SK-N-SH (cell line): ENCODE data around the gene RANBP9. TPM values are rescaled to one million over a fixed set of nuclear protein-coding genes. Genes with fewer than 3 reads are reported as not detected.
A peak's percentile ranks its signal among the peaks of the same experiment; 100 is the strongest.

ENCODE experiments used
- CTCF ChIA-PET: fragments of 300-600, 350-600 bp; formaldehyde crosslinking; extraction: SDS; loops from one replicate; lab custom pipeline; 2021; lab: Yijun Ruan, JAX
- POLR2A ChIA-PET: fragments of 350-600 bp; sonication (Branson Sonifier 250); formaldehyde crosslinking; extraction: SDS; loops from one replicate; lab custom pipeline; 2020; ENCODE audit warnings: antibody characterized with exemption, inconsistent platforms; lab: Yijun Ruan, JAX
- DNase-seq: peaks from one replicate; pipeline ENCODE4 v3.0.0; 2012
- H2AFZ ChIP-seq: fragments of 200-600 bp; sonication (generic); 2 replicates; pipeline ENCODE4 v1.8.1; 2016; ENCODE audit warnings: antibody characterized with exemption, mild to moderate bottlenecking, low read depth
- H3F3A ChIP-seq: fragments of 200-600 bp; sonication (generic); replicated peaks from 2 replicates; pipeline ENCODE3; 2016; ENCODE audit warnings: antibody characterized with exemption, mild to moderate bottlenecking; ENCODE audit not compliant: insufficient read depth
- H3K27ac ChIP-seq, 2 experiments: fragments of 200-500 bp in 1 of 2; fragments of 200-600 bp in 1 of 2; sonication (Bioruptor generic) in 1 of 2; sonication (generic), shearing (Covaris generic) in 1 of 2; 2 replicates each; pipeline versions ENCODE4 v1.5.1 to v1.6.1; 2014 to 2016; ENCODE audit warnings: low read depth in 2 of 2, inconsistent platforms in 1 of 2, low read length in 1 of 2, mild to moderate bottlenecking in 1 of 2, mixed read lengths in 1 of 2
- H3K27me3 ChIP-seq: fragments of 200-600 bp; sonication (generic), shearing (Covaris generic); 2 replicates; pipeline ENCODE4 v1.6.1; 2016; ENCODE audit warnings: mixed run types; ENCODE audit not compliant: insufficient read depth
- H3K36me3 ChIP-seq, 2 experiments: fragments of 200-500 bp in 1 of 2; fragments of 200-600 bp in 1 of 2; sonication (Bioruptor generic) in 1 of 2; sonication (generic) in 1 of 2; replicated peaks in 1 of 2; 2 replicates each; pipeline versions ENCODE3 to v1.5.1; 2014 to 2016; ENCODE audit warnings: low read length in 1 of 2, mild to moderate bottlenecking in 1 of 2; ENCODE audit not compliant: insufficient read depth in 2 of 2, control insufficient read depth in 1 of 2
- H3K4me1 ChIP-seq, 2 experiments: fragments of 200-500 bp in 1 of 2; fragments of 200-600 bp in 1 of 2; sonication (Bioruptor generic) in 1 of 2; sonication (generic), shearing (Covaris generic) in 1 of 2; 2 replicates each; pipeline versions ENCODE4 v1.5.1 to v1.6.1; 2014 to 2016; ENCODE audit warnings: low read depth in 1 of 2, low read length in 1 of 2, mixed run types in 1 of 2; ENCODE audit not compliant: insufficient read depth in 2 of 2, control insufficient read depth in 1 of 2
- H3K4me2 ChIP-seq: fragments of 200-600 bp; sonication (generic), shearing (Covaris generic); 2 replicates; pipeline ENCODE4 v1.6.1; 2017; ENCODE audit warnings: mixed run types
- H3K4me3 ChIP-seq, 2 experiments: fragments of 200-500 bp in 1 of 2; fragments of 200-600 bp in 1 of 2; sonication (Bioruptor generic) in 1 of 2; sonication (generic), shearing (Covaris generic) in 1 of 2; 2 replicates each; pipeline versions ENCODE4 v1.5.1 to v1.8.1; 2014 to 2016; ENCODE audit warnings: low read depth in 2 of 2, inconsistent platforms in 1 of 2, low read length in 1 of 2, mild to moderate bottlenecking in 1 of 2, mixed read lengths in 1 of 2, moderate library complexity in 1 of 2
- H3K79me2 ChIP-seq: fragments of 200-600 bp; sonication (generic); 2 replicates; pipeline ENCODE4 v1.8.1; 2017; ENCODE audit warnings: mild to moderate bottlenecking; ENCODE audit not compliant: insufficient read depth
- H3K9ac ChIP-seq: fragments of 200-600 bp; sonication (generic); 2 replicates; pipeline ENCODE4 v1.6.1; 2017; ENCODE audit warnings: mixed run types
- H3K9me2 ChIP-seq: fragments of 200-600 bp; sonication (generic); 2 replicates; pipeline ENCODE4 v1.6.1; 2017; ENCODE audit warnings: mixed run types
- H3K9me3 ChIP-seq: fragments of 200-600 bp; sonication (generic); 2 replicates; pipeline ENCODE4 v1.6.1; 2017; ENCODE audit warnings: mixed run types, mild to moderate bottlenecking, moderate library complexity
- H4K20me1 ChIP-seq: fragments of 200-600 bp; sonication (generic); 2 replicates; pipeline ENCODE4 v1.6.1; 2017; ENCODE audit warnings: mild to moderate bottlenecking, mixed run types; ENCODE audit not compliant: insufficient read depth
- CHD2 ChIP-seq: fragments of 150-350 bp; IDR thresholded peaks from 2 replicates; pipeline ENCODE4 v1.6.1; 2018; ENCODE audit warnings: low read length; ENCODE audit not compliant: partially characterized antibody
- ELF1 ChIP-seq: IDR thresholded peaks from 2 replicates; pipeline ENCODE4 v1.4.0; 2012
- EP300 ChIP-seq, 2 experiments: IDR thresholded peaks; 2 replicates each; pipeline versions ENCODE4 v1.4.0 to v1.6.1; 2012; ENCODE audit warnings: borderline replicate concordance in 1 of 2, low read depth in 1 of 2, low read length in 1 of 2
- FOXJ3 ChIP-seq: sonication (generic); formaldehyde crosslinking; IDR thresholded peaks from 2 replicates; pipeline ENCODE4 v1.5.1; 2020; ENCODE audit warnings: mild to moderate bottlenecking, missing genetic modification reagents
- MEF2A ChIP-seq: IDR thresholded peaks from 2 replicates; pipeline ENCODE4 v1.4.0; 2012; ENCODE audit warnings: low read depth, borderline replicate concordance
- MXI1 ChIP-seq: IDR thresholded peaks from 2 replicates; pipeline ENCODE4 v1.6.1; 2012; ENCODE audit warnings: mild to moderate bottlenecking, low read depth, low read length, improper control_type of control experiment
- NFIC ChIP-seq: IDR thresholded peaks from 2 replicates; pipeline ENCODE4 v1.4.0; 2012; ENCODE audit warnings: borderline replicate concordance
- NRF1 ChIP-seq: IDR thresholded peaks from 2 replicates; pipeline ENCODE4 v1.6.1; 2012; ENCODE audit warnings: low read depth, mild to moderate bottlenecking, low read length
- RAD21 ChIP-seq: IDR thresholded peaks from 2 replicates; pipeline ENCODE4 v1.6.1; 2012; ENCODE audit warnings: mild to moderate bottlenecking, low read length
- RXRA ChIP-seq: IDR thresholded peaks from 2 replicates; pipeline ENCODE4 v1.4.0; 2012; ENCODE audit warnings: low read depth, mild to moderate bottlenecking, borderline replicate concordance
- SIN3A ChIP-seq: IDR thresholded peaks from 2 replicates; pipeline ENCODE4 v1.6.1; 2012; ENCODE audit warnings: low read depth, mild to moderate bottlenecking, low read length, moderate library complexity, borderline replicate concordance
- TCF12 ChIP-seq: IDR thresholded peaks from 2 replicates; pipeline ENCODE4 v1.4.0; 2012
- WGBS: methylation state at CpG from one replicate; pipeline ENCODE4 v1.1.6; 2017; ENCODE audit warnings: low lambda C conversion rate; 5-methylcytosine and 5-hydroxymethylcytosine counted together
- polyA plus RNA-seq, 3 experiments: library from polyadenylated mRNA; depleted of rRNA; stranded (reverse); fragments of >200 nt; gene quantifications; 2 replicates each; pipeline ENCODE4 v1.2.3, GENCODE V29; 2012
- TF ChIP-seq, protein P1 (sequence below): fragments of 200-600 bp; sonication (generic); IDR thresholded peaks from 2 replicates; pipeline ENCODE4 v1.6.1; 2017; ENCODE audit warnings: antibody characterized with exemption, mild to moderate bottlenecking, moderate library complexity
- TF ChIP-seq, protein P2 (sequence below): fragments of 150-350 bp; IDR thresholded peaks from 2 replicates; pipeline ENCODE4 v1.6.1; 2017; ENCODE audit warnings: antibody characterized with exemption, low read length, low read depth, borderline replicate concordance
- TF ChIP-seq, protein P3 (sequence below): IDR thresholded peaks from 2 replicates; pipeline ENCODE4 v1.4.0; 2012; ENCODE audit warnings: low read depth

The RANBP9 gene
- polyA plus RNA-seq, 1 of the 3 experiments (the other 2 are of a cell fraction) = 20.4 TPM

DNA sequence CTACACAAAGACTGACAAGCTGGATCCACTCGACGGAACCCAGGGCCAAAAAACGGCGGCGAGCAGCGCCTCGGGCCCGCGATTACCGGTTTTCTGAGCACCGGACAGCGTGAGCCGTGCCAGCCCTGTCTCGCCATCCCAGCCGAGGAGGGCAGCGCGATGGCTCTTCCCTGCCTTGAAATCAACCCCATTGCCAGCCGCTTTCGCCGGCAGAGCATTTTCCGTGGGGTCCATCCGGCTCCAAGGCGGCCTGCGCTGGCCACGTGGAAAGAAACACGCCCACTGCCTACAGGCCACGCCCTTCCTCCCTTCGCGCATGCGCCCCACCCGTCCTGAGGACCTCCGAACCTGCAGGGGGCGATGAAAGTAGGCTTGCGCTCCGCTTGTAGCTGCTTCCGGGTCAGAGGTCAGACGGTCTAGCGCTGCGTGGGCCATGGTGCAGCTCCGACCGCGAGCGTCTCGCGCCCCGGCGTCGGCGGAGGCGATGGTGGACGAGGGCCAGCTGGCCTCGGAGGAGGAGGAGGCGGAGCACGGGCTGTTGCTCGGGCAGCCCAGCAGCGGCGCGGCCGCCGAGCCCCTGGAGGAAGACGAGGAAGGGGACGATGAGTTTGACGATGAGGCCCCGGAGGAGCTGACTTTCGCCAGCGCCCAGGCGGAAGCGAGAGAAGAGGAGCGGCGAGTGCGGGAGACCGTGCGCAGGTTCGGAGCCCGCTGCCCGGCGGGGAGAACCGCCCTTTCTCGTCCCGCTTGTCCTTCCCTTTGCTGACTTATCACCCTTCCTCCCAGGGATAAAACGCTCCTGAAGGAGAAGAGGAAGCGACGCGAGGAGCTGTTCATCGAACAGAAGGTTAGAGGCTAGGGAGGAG lies 96.5 kb downstream of the RANBP9 start, which contains the start of gene NOL7 (continued):
- TF ChIP-seq RAD21 = no peak
- TF ChIP-seq EP300 (IDR thresholded peaks at IDR 0.05; ENCODE audit: borderline replicate concordance in 1 of 2, low read depth in 1 of 2, low read length in 1 of 2) = no peak
- TF ChIP-seq, protein P1, sequence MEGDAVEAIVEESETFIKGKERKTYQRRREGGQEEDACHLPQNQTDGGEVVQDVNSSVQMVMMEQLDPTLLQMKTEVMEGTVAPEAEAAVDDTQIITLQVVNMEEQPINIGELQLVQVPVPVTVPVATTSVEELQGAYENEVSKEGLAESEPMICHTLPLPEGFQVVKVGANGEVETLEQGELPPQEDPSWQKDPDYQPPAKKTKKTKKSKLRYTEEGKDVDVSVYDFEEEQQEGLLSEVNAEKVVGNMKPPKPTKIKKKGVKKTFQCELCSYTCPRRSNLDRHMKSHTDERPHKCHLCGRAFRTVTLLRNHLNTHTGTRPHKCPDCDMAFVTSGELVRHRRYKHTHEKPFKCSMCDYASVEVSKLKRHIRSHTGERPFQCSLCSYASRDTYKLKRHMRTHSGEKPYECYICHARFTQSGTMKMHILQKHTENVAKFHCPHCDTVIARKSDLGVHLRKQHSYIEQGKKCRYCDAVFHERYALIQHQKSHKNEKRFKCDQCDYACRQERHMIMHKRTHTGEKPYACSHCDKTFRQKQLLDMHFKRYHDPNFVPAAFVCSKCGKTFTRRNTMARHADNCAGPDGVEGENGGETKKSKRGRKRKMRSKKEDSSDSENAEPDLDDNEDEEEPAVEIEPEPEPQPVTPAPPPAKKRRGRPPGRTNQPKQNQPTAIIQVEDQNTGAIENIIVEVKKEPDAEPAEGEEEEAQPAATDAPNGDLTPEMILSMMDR = peak; percentile 81
- no peak for TF ChIP-seq TCF12
- peak; percentile 85 for TF ChIP-seq ELF1
- TF ChIP-seq FOXJ3 (CRISPR knock-in tag) = peak; percentile 10; the same call in 1 of the 2 replicates
- TF ChIP-seq, protein P2, sequence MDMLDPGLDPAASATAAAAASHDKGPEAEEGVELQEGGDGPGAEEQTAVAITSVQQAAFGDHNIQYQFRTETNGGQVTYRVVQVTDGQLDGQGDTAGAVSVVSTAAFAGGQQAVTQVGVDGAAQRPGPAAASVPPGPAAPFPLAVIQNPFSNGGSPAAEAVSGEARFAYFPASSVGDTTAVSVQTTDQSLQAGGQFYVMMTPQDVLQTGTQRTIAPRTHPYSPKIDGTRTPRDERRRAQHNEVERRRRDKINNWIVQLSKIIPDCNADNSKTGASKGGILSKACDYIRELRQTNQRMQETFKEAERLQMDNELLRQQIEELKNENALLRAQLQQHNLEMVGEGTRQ = peak; percentile 32; the same call in 1 of the 2 replicates
- no peak for TF ChIP-seq MEF2A
- peak; percentile 94 for TF ChIP-seq CHD2
- TF ChIP-seq, protein P3, sequence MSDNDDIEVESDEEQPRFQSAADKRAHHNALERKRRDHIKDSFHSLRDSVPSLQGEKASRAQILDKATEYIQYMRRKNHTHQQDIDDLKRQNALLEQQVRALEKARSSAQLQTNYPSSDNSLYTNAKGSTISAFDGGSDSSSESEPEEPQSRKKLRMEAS = peak; percentile 100
- TF ChIP-seq, all 33 proteins: peak for 17

DNA sequence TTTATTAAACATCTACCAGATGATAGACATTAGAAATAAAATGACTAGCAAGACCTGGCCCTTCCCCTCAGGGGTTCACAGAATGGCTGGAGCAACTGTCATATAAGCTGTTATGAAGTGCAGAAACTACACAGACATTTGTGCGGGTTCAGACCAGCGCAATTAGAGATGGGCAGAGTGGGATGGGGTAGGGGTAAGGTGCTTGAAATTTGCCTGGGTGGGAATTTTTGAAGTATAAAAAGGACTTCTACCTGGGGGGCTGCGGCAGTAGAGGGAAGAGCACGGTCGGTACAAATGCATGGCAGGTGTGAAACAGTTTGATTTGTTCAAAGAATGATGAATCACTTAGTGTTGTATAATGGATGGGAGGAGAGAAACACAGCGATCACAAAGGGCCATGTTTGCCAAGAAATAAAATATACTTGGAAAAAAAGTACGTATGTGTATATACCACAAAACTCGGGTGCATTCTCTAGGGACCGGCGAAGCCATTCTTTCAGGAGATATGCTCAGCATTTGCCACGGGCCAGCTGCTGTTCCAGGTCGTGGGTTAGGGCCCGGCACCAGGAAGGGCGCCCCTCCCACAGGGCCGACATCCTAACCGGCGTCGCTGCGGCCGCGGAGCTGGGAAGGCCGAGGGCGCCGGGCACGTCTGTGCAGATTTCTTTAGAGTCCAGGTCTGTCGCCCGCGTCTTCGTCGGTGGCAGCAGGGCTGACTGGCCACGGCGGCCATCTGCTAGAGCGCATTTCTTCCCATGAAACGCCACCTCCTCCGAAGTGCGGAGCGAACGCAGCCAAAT lies 97.3 kb downstream of the RANBP9 start:
- H3F3A ChIP-seq = peaks cover 11% of the 10 kb centered on the region
- peak overlapping the region; percentile 88 for H3K4me2 ChIP-seq
- peaks cover 14% of the 10 kb centered on the region for H4K20me1 ChIP-seq
- 2% methylated on average over 22 of the region's 38 CpGs for WGBS
- peaks cover 51% of the 10 kb centered on the region for H3K79me2 ChIP-seq
- ChIA-PET CTCF (interaction anchor here (0.6 to 3.5 kb wide), 16 partner anchors 8 to 453 kb away, joined by 3 to 30 read pairs (median 4); partner anchors contain the start of genes GFOD1 and SIRT5), POLR2A (interaction anchor here (0.8 to 4.1 kb wide), 10 partner anchors 12 to 286 kb away, joined by 3 to 33 read pairs (median 4); partner anchors contain the start of genes GFOD1, RANBP9, SIRT5 and TBC1D7)
- peaks cover 19 to 26% of the 10 kb centered on the region in 2 experiments for H3K36me3 ChIP-seq
- TF ChIP-seq NFIC (no peak), NRF1 (no peak), SIN3A (no peak), MXI1 (0 out of 2 replicates have a peak, but pooled peaks have one; percentile 3), RXRA (no peak)
- peak overlapping the region; percentile 93 to 94 for H3K27ac ChIP-seq
- peaks cover 5 to 24% of the 10 kb centered on the region in 2 experiments; a peak in 3 of 4 replicates for H3K4me1 ChIP-seq
- peak overlapping the region; percentile 96 to 99 for H3K4me3 ChIP-seq
- H3K9me2 ChIP-seq = no peaks in the 10 kb centered on the region
- H3K9me3 ChIP-seq = no peaks in the 10 kb centered on the region
- H3K9ac ChIP-seq = peak overlapping the region; percentile 91
- peak; percentile 73 for DNase-seq
- no peaks in the 10 kb centered on the region for H3K27me3 ChIP-seq
- peak overlapping the region; percentile 80 for H2AFZ ChIP-seq
